Common myeloid progenitor, CD34-positive (primary cell): ENCODE results near the gene PACRG.

Source experiments
- CTCF ChIA-PET: fragments of 350-600 bp; sonication (Branson Sonifier 250); formaldehyde crosslinking; loops from one replicate; lab custom pipeline; 2021; ENCODE audit warnings: antibody characterized with exemption; lab: Charles Lee
- POLR2A ChIA-PET: fragments of 350-600 bp; sonication (Branson Sonifier 250); formaldehyde crosslinking; loops from one replicate; lab custom pipeline; 2021; ENCODE audit warnings: antibody characterized with exemption; lab: Charles Lee
- DNase-seq, 3 donors: peaks; one replicate each; pipeline versions ENCODE4 v3.0.0 to v3.0.0-alpha.2; 2013
- H3K27ac ChIP-seq, 2 experiments: 1 replicate in 1 of 2; 2 replicates in 1 of 2; pipeline ENCODE4 v1.7.0; 2013; ENCODE audit warnings: inconsistent platforms in 2 of 2, low read length in 2 of 2, mild to moderate bottlenecking in 2 of 2, low read depth in 1 of 2, moderate library complexity in 1 of 2; ENCODE audit not compliant: severe bottlenecking in 2 of 2, insufficient read depth in 1 of 2, poor library complexity in 1 of 2
- H3K27me3 ChIP-seq, 5 experiments: replicated peaks in 2 of 5; 1 replicate in 3 of 5; 2 replicates in 2 of 5; pipeline versions ENCODE4 v1.6.1 to v1.7.0; 2013; ENCODE audit warnings: low read length in 4 of 5, mild to moderate bottlenecking in 2 of 5, moderate library complexity in 2 of 5, inconsistent platforms in 1 of 5; ENCODE audit not compliant: insufficient read depth in 5 of 5, control insufficient read depth in 4 of 5
- H3K36me3 ChIP-seq, 4 experiments: 1 replicate in 2 of 4; 2 replicates in 2 of 4; pipeline versions ENCODE4 v1.6.1 to v1.7.0; 2013; ENCODE audit warnings: low read length in 3 of 4, control low read depth in 1 of 4, mild to moderate bottlenecking in 1 of 4; ENCODE audit not compliant: control insufficient read depth in 4 of 4, insufficient read depth in 4 of 4
- H3K4me1 ChIP-seq, 4 experiments: 1 replicate in 3 of 4; 2 replicates in 1 of 4; pipeline versions ENCODE4 v1.6.1 to v1.7.1; 2013; ENCODE audit warnings: low read length in 3 of 4, mild to moderate bottlenecking in 3 of 4, control low read depth in 1 of 4, inconsistent platforms in 1 of 4, moderate library complexity in 1 of 4; ENCODE audit not compliant: control insufficient read depth in 4 of 4, insufficient read depth in 4 of 4; ENCODE audit errors: control extremely low read depth in 1 of 4
- H3K4me3 ChIP-seq, 7 experiments: 1 replicate in 4 of 7; 2 replicates in 3 of 7; pipeline versions ENCODE4 v1.5.1 to v1.7.0; 2013; ENCODE audit warnings: mild to moderate bottlenecking in 7 of 7, low read length in 6 of 7, moderate library complexity in 6 of 7, inconsistent platforms in 2 of 7, low read depth in 2 of 7, control low read depth in 1 of 7; ENCODE audit not compliant: insufficient read depth in 4 of 7, control insufficient read depth in 1 of 7; ENCODE audit errors: extremely low read depth in 1 of 7
- H3K9me3 ChIP-seq, 5 experiments: 1 replicate in 4 of 5; 2 replicates in 1 of 5; pipeline versions ENCODE4 v1.6.1 to v1.7.1; 2013; ENCODE audit warnings: low read length in 4 of 5, mild to moderate bottlenecking in 2 of 5, inconsistent platforms in 1 of 5, low read depth in 1 of 5, moderate library complexity in 1 of 5; ENCODE audit not compliant: control insufficient read depth in 4 of 5, insufficient read depth in 2 of 5; ENCODE audit errors: control extremely low read depth in 1 of 5
- WGBS: methylation state at CpG from one replicate; pipeline ENCODE4 v1.1.5; 2013; ENCODE audit not compliant: insufficient coverage; 5-methylcytosine and 5-hydroxymethylcytosine counted together

Gene PACRG

GRCh38 chr6:163341224-163342061 lies 613.7 kb downstream of the PACRG start:
- WGBS = 96% methylated on average over 16 of the region's 16 CpGs
- H3K36me3 ChIP-seq = no peaks in the 10 kb centered on the region
- no peaks in the 10 kb centered on the region for H3K9me3 ChIP-seq
- CTCF ChIA-PET = no interaction called here
- H3K4me1 ChIP-seq = peaks cover 0 to 10% (median 0%) of the 10 kb centered on the region in 4 experiments
- H3K27me3 ChIP-seq = no peaks in the 10 kb centered on the region
- H3K4me3 ChIP-seq = no peak overlapping the region
- H3K27ac ChIP-seq = no peak overlapping the region
- POLR2A ChIA-PET = no interaction called here
- no peak for DNase-seq

GRCh38 chr6:163342571-163343539 lies 615.1 kb downstream of the PACRG start:
- H3K9me3 ChIP-seq = no peaks in the 10 kb centered on the region
- H3K27me3 ChIP-seq = no peaks in the 10 kb centered on the region
- ChIA-PET CTCF (no interaction called here), POLR2A (no interaction called here)
- DNase-seq = no peak
- H3K36me3 ChIP-seq = no peaks in the 10 kb centered on the region
- no peak overlapping the region for H3K4me3 ChIP-seq
- H3K4me1 ChIP-seq = peaks cover 0 to 10% (median 0%) of the 10 kb centered on the region in 4 experiments
- no peak overlapping the region for H3K27ac ChIP-seq
- 95% methylated on average over 20 of the region's 24 CpGs for WGBS

GRCh38 chr6:163343609-163344008 lies 615.8 kb downstream of the PACRG start:
- H3K4me3 ChIP-seq = no peak overlapping the region
- no peak for DNase-seq
- H3K27ac ChIP-seq = no peak overlapping the region
- H3K9me3 ChIP-seq = peaks cover 0 to 2% (median 0%) of the 10 kb centered on the region in 5 experiments
- CTCF ChIA-PET = no interaction called here
- POLR2A ChIA-PET = no interaction called here
- WGBS = 95% methylated on average over 7 of the region's 8 CpGs
- no peaks in the 10 kb centered on the region for H3K27me3 ChIP-seq
- no peaks in the 10 kb centered on the region for H3K36me3 ChIP-seq
- H3K4me1 ChIP-seq = peaks cover 0 to 5% (median 0%) of the 10 kb centered on the region in 4 experiments

- POLR2A ChIA-PET = interaction anchor here (0.9 kb wide), 1 partner anchor 29 kb away, joined by 3 read pairs; no protein-coding TSS in a partner anchor
- CTCF ChIA-PET = no interaction called here
- Histone ChIP-seq H3K9me3 (peaks cover 0 to 2% (median 0%) of the 10 kb centered on the region in 5 experiments), H3K36me3 (no peaks in the 10 kb centered on the region), H3K4me1 (no peaks in the 10 kb centered on the region), H3K27ac (no peak overlapping the region), H3K4me3 (no peak overlapping the region), H3K27me3 (no peaks in the 10 kb centered on the region)
- WGBS = 100% methylated on average over 8 of the region's 8 CpGs
- DNase-seq = no peak
These were observed 616.6 kb downstream of the PACRG start for GRCh38 chr6:163344411-163344810.

- H3K4me3 ChIP-seq = no peak overlapping the region
- CTCF ChIA-PET = no interaction called here
- WGBS = 96% methylated on average over 8 of the region's 8 CpGs
These were observed 618.2 kb downstream of the PACRG start for GRCh38 chr6:163345931-163346330.

GRCh38 chr6:163346497-163346961 lies 618.8 kb downstream of the PACRG start:
- Histone ChIP-seq H3K9me3 (peaks cover 0 to 2% (median 0%) of the 10 kb centered on the region in 5 experiments), H3K4me1 (no peaks in the 10 kb centered on the region), H3K27ac (no peak overlapping the region), H3K36me3 (no peaks in the 10 kb centered on the region), H3K4me3 (no peak overlapping the region), H3K27me3 (no peaks in the 10 kb centered on the region)
- DNase-seq = no peak
- WGBS = 94% methylated on average over 14 of the region's 16 CpGs
- POLR2A ChIA-PET = no interaction called here
- CTCF ChIA-PET = no interaction called here

More at GRCh38 chr6:163345931-163346330, 618.2 kb downstream of the PACRG start:
- Histone ChIP-seq H3K27me3 (no peaks in the 10 kb centered on the region), H3K36me3 (no peaks in the 10 kb centered on the region), H3K4me1 (no peaks in the 10 kb centered on the region), H3K27ac (no peak overlapping the region), H3K9me3 (peaks cover 0 to 2% (median 0%) of the 10 kb centered on the region in 5 experiments)
- POLR2A ChIA-PET = interaction anchor here (0.5 kb wide), 1 partner anchor 214 kb away, joined by 3 read pairs; no protein-coding TSS in a partner anchor
- DNase-seq = no peak
